ENCODE data around the gene GCN1.
"Not testable (repeated sequence)": the region's sequence is repeated elsewhere in the genome, so short reads cannot be mapped to it uniquely, and the experiment has no call there.

Gene GCN1

DNA sequence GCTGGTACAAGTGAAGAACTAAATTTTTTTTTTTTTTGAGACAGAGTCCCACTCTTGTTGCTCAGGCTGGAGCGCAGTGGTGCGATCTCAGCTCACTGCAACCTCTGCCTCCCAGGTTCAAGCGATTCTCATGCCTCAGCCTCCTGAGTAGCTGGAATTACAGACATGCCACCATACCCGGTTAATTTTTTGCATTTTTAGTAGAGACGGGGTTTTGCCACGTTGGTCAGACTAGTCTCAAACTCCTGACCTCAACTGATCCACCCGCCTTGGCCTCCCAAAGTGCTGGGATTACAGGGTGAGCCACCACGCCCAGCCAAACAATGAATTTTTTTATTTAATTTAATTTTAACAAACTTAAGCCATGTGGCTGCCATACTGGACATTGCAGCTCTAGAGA is 1.2 kb downstream of the GCN1 start:
- not testable (repeated sequence) for DNase-seq (ENCODE audit: insufficient read length, low spot score); FAIRE-seq

DNA sequence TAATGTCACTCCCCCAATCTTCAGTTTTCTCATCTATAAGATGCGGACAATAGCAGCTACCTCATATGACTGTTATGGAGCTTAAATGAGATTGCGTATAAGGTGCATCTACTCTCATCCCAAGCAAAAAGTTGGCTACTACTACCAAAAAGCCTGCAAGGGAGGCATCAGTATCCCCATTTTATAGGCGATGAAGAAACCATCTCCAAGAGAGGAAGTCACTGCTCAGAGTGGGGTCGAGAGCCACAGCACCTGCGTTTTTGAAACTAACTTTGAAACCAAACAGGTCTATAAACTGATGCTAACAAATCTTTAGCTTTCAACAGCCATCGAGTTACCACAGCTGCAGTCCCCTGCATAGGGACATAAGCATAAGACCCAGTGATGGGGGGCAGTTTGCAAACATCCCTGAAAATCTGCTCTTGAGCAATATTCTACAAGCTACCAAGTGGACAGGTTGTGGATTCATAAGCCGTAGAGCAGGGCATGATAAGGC is 3.5 kb downstream of the GCN1 start:
- FAIRE-seq = no peak
- DNase-seq (ENCODE audit: insufficient read length, low spot score) = no peak

DNA sequence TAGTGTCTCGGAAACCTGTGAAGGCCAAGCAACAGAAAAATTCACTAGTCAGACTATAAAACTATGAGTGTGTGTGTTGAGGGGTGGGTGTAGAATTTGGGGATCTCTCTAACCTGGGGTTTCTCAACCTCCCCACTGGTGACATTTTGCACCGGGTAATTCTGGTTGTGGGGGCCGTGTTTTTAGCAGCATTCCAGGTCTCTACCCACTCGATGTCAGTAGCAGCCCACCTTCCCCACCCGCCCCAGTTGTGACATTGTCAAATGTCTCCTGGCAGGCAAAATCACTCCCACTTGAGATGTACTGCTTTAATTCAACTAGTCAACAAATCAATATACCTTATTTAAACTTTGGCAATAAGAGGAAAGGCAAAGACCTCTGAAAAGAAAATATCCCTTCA is 4.1 kb downstream of the GCN1 start:
- no peak for FAIRE-seq
- no peak for DNase-seq (ENCODE audit: insufficient read length, low spot score)

DNA sequence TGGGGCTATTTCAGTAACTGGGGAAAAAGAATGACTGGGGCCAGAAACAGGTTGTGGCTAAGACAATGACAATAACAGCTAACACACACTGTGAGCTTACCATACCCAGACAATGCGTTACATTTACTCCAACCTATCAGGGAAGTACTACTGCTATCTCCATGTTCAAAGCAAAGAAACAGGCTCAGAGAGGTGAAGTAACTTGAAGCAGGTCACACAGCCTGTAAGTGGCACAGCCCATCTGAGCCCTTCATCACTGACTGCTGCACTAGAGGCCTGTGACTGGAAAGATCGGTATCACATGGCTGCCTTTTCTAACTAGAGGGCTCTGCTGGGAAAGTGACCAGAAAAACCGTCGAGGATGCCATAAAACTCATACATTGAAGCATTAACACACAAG is 7.9 kb downstream of the GCN1 start:
- FAIRE-seq (no peak), DNase-seq (ENCODE audit: insufficient read length, low spot score) (no peak)

DNA sequence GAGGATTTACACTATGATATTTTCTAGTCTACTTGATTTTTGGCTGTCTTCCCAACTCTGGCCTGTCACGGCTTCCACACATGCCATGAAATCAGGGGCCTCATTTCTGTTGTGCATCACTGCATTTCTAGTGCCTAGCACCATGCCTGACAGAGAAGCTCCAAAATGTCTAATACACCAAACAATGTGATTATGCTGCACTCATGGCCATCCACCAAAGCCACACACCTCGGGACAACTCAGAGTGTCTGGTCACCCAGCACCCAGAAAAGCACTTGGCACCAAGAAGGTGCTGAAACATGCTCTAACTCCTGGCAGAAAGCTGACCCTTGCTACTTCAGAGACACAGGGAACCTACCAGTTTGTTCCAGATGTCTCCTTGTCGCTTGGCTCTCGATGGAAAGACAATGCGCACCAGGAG is 11.3 kb downstream of the GCN1 start:
- no peak for DNase-seq (ENCODE audit: insufficient read length, low spot score)
- FAIRE-seq = no peak

DNA sequence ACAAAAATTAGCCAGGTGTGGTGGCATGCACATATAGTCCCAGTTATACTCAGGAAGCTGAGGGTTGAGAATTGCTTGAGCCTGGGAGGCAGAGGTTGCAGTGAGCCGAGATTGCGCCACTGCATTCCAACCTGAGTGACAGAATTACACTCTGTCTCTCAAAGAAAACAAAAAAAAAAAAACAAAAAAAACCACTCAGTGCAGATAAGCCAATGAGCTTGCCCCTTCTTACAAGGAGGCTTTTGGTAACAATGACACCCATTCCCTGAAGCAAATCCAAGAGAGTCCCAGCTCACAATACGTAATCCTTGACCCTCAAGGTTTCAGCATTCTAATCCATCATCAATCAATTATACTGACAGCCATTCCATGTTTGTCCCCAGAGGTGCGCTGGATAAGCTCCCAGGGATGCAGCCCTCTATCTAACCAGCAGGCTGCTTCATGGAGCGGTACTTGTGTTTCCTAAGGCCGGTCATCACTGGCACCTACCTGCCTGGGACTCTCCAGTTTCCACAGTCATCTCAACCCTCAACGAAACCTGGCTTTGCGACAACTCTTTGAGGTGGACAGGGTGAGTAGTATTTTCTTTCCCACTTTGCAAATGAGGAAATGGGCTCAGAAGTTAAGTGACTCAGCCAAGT is 12.4 kb downstream of the GCN1 start:
- no peak for FAIRE-seq
- no peak for DNase-seq (ENCODE audit: insufficient read length, low spot score)

DNA sequence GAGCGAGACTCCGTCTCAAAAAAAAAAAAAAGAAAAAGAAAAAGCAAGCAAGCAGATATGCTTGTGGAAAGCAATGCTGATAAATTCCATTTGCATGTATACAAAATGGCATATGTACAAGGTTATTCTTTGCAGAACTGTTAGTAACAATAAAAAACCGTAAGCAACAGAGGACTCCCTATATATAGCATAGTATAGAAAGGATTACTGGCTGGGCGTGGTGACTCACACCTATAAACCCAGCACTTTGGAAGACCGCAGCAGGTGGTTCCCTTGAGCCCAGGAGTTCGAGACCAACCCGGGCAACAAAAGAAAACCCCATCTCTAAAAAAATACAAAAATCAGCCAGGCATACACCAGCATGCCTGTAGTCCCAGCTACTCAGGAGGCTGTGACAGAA is 13.5 kb downstream of the GCN1 start:
- DNase-seq (ENCODE audit: insufficient read length, low spot score) = no peak
- FAIRE-seq = no peak

DNA sequence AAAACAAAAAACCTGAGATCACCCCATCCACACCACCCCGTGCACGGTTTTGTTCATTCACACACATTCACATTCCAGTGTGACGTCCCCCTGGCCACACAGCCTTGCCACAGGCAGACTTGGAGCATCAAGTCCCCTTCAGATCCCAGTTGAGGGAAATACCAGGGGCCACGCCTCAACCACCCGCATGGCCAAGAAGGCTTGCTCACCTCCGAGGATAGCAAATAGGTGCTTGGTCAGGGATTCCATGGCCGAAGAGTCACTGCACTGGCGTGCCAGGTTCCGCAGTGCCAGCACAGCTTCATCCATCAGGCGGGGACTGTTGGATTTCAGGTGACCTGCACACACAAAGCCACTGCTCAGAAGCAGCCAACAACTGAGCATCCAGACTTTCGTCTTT is 19.0 kb downstream of the GCN1 start:
- DNase-seq (ENCODE audit: insufficient read length, low spot score) (no peak), FAIRE-seq (no peak)

DNA sequence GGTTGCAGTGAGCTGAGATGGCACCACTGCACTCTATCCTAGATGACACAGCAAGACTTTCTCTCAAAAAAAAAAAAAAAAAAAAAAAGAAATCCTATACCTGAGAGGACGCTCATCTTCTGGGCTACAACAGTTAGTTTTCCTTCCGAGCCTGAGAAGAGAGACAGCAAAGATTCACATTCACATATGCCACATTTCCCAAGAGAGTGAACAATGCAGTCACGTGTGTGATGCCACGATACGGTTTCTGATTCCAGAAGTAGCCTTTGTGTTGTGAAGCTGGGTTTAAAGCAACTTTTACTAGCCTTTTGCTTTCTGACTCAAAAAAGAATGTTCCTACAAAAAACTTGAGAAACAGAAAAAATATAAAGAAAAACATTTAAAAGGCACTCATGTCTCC is 19.5 kb downstream of the GCN1 start:
- DNase-seq (ENCODE audit: insufficient read length, low spot score) (no peak), FAIRE-seq (no peak)

DNA sequence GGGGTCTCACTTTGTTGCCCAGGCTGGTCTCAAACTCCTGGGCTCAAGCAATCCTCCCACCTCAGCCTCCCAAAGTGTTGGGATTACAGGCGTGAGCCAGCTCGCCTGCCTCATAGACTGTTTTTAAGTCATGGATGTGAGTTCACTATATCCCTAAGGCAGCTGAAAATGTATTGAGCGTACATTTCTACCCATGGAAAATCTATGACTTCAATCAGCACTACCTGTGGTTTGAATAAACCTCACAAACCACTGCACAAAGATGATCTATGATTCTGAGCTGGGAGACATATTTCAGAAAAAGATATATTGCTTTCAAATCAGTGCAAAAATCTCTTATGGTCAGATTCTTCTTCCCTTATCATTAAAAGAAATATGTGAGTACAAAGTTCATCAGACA is 22.5 kb downstream of the GCN1 start:
- no peak for DNase-seq (ENCODE audit: insufficient read length, low spot score)

DNA sequence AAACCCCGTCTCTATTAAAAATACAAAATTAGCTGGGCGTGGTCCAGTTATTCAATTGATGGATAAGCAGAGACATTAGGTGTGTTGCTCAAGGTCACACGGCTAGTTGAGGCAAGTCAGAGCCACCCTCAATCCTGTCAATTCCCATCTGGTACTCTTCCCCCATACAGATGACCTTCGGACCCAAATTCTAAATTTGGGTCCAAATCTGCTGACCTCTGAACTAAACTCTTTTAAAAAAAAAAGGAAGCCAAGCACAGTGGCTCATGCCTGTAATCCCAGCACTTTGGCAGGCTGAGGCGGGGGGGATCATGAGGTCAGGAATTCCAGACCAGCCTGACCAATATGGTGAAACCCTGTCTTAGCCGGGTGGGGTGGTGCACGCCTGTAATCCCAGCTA is 23.9 kb downstream of the GCN1 start:
- FAIRE-seq (no peak), DNase-seq (ENCODE audit: insufficient read length, low spot score) (no peak)

More for the DNA sequence above, 22.5 kb downstream of the GCN1 start:
- FAIRE-seq = no peak

DNA sequence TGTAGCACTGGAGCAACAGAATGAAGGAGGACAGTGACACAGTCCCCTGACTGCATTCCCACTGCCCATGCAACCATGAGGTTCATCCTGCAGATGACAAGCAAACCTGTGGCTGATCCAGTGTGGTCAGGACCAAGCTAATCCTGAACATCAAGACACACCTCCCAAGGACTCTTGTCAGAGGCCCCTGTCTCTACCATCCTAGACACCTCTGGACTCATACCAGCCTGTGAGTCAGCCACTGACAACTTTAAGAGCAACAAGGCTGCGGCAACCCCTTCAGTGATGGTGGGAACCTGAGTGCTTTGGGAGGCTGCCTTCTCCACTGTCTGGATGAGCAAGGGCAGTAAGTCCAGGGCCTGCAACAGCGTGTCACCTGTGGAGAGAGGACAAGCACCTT is 24.6 kb downstream of the GCN1 start:
- DNase-seq (ENCODE audit: insufficient read length, low spot score) (no peak), FAIRE-seq (no peak)

DNA sequence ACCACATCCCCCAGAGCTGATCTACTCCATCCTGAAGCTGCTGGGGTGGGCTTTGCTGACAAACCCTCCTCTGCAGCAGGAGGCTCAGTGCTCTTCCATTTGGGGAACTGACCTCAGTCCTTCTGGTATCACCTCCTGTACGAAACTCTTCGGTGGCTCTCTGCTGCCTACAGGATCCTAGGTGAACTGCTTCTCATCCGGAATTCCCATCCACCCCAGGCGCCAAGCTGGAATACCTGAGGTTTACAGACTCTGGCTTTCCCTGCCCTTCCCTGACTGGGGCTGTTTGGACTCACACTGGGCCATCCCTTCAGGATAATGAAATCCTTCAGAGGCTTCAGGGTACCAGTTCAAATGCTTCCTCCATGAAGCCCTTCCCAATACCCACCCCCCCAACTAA is 26.2 kb downstream of the GCN1 start:
- FAIRE-seq = no peak
- no peak for DNase-seq (ENCODE audit: insufficient read length, low spot score)

DNA sequence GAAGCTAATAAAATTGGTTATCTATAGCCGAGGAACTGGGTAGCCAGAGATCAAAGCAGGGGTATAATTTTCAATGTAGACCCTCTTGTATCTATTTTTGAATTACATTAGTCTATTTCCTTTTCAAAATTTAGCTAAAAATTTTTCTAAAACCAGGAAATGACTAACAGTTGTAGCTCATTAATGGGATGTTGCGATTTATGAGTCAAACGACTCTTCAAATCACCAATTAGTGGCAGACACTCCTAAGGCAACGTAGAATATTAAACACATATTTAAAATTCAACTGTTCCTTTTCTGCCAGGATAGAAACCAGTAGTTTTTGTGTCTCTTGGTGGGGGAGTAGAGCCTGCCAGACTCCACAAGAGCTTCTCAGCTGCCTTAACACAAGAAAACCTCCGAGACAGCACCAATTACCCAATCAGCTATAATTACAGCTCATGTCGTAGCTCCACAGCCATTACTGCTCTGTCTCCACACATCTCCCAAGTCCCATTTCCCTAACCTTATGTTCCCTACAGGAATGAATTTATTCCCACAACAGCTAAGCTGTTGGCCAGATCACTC is 26.9 kb downstream of the GCN1 start:
- DNase-seq (ENCODE audit: insufficient read length, low spot score) (no peak), FAIRE-seq (peak; percentile 40)

DNA sequence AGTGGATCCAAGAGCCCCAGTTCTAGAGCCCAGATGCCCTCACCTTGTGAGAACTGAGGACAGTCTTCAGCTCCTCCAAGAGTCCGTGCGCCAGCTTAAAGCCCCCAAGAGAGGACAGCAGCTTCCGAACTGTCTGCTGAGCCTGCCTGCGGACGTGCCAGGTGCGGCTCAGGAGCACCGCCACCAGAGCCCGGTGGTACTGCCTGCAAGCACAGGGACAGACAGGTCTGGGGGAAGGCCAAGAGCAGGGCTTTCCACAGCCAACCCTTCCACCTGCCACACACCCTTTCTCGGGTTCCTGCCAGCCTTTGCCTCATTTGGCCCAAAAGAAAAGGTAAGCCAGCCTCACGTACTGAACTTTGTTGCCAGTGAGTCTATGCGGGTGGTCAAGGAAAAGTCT is 30.2 kb downstream of the GCN1 start:
- DNase-seq (ENCODE audit: insufficient read length, low spot score) (no peak), FAIRE-seq (no peak)

DNA sequence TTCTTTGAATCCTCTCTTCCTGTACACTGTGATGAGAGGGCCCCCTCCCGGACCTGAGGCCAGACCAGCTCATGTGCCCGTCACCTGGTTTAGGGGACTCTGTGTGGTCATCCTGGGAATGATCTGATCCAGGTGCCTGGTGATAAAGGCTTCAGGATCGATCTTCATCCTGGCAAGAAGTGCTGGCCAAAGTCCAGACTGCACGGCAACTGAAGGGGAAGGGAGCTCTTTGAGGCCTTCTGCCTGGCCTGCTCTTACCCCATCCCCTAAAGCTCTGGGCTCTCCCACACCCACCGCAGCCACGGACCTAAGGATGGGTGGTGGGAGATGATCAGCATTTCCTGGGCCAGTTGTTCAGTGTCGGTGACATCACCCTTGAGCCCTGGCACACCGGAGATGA is 31.8 kb downstream of the GCN1 start:
- FAIRE-seq = no peak

DNA sequence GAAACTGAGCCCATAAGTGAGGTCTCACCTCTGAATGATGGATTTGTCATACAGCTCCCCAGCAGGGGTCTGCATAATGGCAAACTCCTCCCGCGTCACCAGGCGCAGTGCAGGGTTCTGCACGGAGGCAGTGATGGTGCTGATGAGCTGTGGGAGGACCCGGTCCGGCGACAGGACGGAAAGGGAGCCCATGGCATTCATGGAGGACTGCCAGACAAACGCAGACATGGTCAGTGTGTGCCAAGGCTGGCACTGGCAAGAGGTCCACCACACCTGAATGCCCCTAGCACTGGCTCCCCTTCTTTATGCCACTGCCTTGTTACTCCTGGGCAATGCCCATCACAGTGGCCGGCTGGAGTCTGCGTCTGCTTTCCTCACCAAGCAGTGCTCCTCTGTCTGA is 32.7 kb downstream of the GCN1 start:
- DNase-seq (ENCODE audit: insufficient read length, low spot score) (no peak), FAIRE-seq (no peak)

More for the DNA sequence above, 31.8 kb downstream of the GCN1 start:
- DNase-seq (ENCODE audit: insufficient read length, low spot score) = no peak

DNA sequence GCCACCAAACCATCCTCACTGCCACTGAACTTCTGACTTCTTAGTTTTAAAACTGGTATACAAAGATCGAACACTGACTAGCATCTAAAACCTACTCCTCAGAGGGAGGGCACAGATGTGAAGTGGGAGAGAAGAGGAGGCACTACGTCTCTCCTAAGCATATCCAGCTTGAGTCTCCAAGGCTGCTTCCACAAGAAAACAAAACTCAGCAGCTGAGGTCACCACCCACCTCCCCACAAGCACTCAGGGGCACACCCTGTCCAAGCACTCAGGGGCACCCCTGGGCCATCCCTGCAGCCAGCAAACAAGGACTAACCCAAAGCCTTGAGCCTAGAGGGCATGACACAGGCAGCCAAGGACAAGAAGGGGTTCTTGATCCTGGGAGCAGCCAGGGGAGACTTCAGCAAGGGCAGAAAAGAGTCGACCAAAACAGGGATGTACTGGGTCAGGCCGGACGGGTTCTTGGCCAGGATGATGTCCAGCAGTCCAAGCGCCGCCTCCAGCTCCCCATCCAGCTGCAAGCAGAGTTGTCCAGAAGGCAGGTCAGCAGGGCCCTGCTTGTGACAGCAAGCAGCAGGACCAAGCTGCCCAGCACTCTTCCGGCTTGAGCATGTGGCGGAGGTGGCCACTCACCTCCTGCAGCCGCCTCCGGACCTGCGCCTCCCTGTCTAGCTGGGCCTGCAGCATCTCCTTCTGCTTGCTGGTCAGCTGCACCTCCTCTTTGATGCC is 34.8 kb downstream of the GCN1 start:
- FAIRE-seq (no peak), DNase-seq (ENCODE audit: insufficient read length, low spot score) (no peak)

DNA sequence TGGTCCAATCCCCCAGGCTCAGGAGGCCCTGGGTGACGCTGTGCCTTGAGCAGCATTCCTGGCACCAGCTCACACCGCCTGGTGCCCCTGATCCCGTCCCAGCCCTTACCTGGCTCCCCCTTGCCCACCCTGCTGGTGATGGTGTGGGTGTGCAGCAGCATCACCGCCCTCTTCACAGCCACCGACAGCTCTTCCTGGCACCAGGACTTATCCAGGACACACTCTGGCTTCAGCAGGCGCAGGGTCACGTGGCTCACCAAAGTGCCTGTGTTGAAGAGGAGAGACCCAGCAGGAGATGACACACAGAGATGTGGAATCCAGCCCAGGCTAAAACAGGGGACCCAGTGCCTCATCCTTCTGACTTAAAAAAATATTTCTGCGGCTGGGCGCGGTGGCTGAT is 36.2 kb downstream of the GCN1 start:
- no peak for DNase-seq (ENCODE audit: insufficient read length, low spot score)
- no peak for FAIRE-seq

DNA sequence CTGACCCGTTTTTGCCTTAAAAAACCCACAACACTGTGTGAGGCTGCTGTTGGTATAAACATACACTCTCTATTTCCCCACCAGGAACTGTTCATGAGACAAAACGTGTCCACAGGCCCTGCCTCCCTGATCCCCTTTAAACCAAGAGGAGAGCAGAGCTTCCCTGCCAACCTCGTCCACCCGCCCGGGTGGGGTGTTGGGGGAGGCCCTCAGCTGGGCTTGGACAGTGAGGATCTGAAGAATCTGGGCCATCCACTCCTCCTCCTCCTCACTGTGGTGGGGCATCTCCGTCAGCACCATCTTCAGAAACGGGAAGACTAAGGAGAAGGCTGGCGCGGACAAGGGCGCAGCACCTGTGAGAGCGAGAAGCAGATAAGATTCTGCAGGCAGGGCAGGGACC is 36.8 kb downstream of the GCN1 start:
- FAIRE-seq = no peak

DNA sequence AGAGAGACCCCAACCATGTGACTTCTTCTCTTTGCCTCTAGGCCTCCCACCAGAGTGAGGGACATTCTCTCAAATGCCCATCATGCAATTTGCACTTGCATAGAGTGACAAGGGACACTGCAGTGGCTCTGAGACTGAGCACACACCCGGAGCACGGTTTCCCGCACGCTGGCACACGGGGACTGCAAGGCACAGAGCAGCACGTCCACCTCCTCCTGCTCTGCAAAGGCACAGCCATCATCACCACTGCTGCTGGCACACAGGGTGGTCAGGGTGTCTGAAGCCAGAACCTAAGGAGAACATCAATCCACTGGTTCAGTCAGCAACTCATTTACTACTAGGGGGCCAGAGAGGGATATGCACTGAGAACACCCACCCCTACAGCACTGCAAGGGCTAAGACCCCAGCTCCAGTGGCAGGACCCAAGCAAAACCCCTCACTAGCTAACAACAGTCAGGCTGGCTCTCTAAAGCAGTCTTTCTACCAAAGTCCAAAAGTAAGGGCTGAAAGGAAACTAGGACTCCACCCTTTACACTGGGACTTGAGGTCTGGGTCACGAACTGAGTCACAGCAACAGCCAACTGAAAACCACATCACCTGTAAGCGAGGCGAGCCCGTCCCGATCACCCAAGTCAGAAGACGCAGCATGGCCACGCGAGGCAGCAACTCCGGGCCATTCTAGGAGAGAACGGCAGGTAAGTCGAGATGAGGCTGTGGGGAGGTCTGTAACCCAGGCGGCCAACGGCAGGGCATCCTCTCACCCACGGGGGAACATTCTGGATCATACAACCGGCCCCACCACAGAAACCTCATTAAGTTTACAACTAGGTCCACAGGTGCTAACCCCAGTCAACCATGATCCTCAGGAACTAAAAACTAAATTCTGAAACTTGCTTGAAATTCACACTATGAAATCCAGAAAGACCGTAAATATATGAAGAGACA is 37.9 kb downstream of the GCN1 start:
- FAIRE-seq (no peak), DNase-seq (ENCODE audit: insufficient read length, low spot score) (no peak)

More for the DNA sequence above, 36.8 kb downstream of the GCN1 start:
- DNase-seq (ENCODE audit: insufficient read length, low spot score) = no peak
